ENCODE results near the gene ATP4B.
"Not testable (repeated sequence)": the region's sequence is repeated elsewhere in the genome, so short reads cannot be mapped to it uniquely, and the experiment has no call there.

The ATP4B gene

DNA sequence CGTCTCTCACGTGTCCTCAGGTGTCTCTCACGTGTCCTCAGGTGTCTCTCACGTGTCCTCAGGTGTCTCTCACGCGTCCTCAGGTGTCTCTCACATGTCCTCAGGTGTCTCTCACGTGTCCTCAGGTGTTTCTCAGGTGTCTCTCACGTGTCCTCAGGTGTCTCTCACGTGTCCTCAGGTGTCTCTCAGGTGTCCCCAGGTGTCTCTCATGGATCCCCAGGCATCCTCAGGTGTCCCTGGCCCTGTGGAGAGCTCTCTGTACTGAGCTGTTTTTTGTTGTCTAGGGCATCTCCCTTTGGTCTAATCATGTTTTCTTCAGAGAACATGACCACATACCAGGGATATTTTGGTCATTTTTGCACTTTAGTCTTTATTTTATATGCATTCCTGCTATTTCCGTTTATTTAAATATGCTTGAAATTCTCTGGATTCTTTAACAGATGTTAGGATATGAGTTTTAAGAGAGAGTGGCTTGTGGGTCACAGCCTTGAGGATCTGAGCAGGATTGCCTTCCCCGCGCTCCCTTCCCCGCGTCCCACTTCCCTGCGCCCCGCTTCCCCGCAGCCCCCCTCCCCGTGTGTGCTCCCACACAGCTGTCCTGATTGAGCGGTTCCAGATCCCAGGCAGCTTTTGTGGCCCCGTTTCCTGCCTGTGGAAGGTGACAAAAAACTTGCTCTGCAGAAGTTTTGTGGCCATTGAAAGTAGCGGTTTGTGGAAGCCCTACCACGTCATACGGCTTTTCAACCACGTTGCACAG is 31.9 kb downstream of the ATP4B start:
- DNase-seq (ENCODE audit: low spot score), result no peak

GRCh38 chr13:113624640-113625304 is 33.2 kb downstream of the ATP4B start:
- DNase-seq (ENCODE audit: low spot score), result not testable (repeated sequence)

DNA sequence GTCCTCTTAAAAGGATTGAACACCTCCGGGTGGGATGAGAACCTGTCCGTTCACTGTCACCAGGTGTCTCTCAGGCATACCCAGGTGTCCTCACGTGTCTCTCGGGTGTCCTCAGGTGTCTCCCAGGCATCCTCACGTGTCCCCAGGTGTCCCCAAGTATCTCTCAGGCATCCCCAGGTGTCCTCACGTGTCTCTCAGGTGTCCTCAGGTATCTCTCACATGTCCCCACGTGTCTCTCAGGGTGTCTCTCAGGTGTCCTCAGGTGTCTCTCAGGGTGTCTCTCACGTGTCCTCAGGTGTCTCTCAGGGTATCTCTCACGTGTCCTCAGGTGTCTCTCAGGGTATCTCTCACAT is 33.8 kb downstream of the ATP4B start:
- no peak for DNase-seq (ENCODE audit: low spot score)

DNA sequence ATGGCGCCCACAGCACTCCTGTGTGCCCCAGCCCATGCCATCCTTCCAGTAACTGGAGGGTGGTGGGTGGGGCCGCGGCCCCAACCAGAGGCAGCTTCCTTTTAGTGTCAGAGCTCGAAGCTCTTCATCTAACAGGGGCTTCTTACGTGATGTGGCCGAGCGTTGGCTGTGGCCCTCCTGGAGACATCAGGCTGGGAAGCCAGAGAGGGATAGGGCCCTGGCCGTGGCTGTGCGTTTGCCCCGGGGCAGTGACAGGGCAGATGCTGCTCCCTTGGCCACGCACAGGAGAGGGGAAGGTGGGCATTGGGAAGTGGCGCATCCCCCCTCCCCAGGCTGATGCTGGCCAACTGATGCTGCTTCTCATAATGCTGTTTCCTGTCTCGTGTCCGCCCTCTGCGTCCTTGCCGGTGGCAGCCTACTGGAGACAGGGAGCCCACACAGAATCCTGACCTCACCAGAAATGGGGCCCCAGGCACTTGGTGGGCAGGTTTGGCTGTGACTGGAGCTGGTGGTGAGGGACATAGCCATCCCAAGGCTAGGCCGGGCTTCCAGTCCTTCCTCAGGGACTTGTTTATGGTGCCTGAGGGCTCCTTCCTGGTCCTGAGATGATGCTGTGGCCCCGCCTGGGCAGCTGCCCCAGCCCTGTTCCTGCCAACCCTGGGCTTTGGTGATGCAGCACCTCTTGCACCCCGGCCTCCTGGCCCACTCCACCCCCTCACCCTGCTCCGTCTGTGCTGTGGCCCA is 34.3 kb downstream of the ATP4B start:
- no peak for DNase-seq (ENCODE audit: low spot score)

DNA sequence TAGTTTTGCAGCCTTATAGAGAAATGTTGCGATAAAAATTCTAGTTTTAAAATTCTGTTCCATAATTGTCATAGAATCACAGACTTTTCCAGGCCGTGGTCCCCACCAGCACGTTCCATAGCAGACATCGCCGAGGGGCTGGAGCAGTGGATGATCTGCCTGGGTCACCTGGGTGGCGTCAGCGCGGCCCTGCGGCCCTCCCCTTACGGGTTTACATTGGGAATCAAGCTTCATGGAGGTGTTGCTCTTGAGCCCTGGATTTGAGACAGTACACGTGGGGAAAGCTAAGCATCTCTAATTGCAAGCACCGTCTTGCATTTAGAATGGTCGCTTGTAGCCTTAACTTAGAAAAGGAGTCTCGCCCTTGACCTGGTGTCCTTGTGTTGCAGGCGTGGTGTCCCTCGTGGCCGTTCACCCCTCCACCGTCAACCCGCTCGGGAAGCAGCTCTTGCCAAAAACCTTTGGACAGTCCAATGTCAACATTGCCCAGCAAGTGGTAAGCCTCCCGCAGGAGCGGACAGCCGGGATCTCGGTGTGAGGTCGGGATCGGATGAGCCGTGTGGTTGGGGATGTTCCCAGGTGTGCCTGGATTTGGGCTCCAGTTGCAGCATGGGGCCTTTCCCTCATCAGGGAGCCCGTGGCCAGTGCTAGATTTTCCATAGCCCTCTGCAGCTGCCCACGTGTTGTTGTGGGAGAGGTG is 35.1 kb downstream of the ATP4B start:
- no peak for DNase-seq (ENCODE audit: low spot score)

DNA sequence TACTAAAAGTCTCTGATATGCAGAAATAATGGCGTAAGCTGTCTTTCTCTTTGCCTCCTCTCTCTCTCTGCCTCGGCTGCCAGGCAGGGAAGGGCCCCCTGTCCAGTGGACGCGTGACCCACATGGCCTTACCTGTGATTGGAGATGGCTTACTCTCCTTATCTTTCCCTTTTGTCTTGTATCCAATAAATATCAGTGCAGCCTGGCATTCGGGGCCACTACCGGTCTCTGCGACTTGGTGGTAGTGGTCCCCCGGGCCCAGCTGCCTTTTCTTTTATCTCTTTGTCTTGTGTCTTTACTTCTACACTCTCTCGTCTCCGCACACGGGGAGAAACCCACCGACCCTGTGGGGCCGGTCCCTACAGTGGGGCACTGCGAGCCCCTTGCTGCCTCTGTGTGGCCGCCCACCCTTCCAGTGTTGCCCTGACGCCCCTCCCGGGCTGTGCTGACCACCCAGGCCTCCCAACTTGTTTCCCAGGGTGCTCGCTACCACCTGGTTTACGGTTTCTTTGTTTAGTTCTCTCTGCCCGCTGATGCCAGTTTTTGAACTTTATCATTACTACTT is 35.9 kb downstream of the ATP4B start:
- not testable (repeated sequence) for DNase-seq (ENCODE audit: low spot score)

DNA sequence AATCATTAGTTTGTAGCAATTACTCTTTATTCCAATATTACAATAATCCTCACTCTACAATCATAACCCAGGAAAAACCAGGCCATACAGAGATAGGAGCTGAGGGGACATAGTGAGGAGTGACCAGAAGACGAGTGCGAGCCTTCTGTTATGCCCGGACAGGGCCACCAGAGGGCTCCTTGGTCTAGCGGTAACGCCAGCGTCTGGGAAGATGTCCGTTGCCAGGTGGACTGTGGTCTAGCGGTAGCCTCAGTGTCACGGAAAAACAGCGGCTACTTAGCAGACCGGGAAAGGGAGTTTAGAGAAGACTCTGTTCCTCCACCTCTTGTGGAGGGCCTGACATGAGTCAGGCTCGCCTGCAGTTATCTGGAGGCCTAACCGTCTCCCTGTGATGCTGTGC is 36.5 kb downstream of the ATP4B start:
- DNase-seq (ENCODE audit: low spot score), result peak; percentile 11

GRCh38 chr13:113621046-113621445 is 37.0 kb downstream of the ATP4B start:
- no peak for DNase-seq (ENCODE audit: low spot score)

DNA sequence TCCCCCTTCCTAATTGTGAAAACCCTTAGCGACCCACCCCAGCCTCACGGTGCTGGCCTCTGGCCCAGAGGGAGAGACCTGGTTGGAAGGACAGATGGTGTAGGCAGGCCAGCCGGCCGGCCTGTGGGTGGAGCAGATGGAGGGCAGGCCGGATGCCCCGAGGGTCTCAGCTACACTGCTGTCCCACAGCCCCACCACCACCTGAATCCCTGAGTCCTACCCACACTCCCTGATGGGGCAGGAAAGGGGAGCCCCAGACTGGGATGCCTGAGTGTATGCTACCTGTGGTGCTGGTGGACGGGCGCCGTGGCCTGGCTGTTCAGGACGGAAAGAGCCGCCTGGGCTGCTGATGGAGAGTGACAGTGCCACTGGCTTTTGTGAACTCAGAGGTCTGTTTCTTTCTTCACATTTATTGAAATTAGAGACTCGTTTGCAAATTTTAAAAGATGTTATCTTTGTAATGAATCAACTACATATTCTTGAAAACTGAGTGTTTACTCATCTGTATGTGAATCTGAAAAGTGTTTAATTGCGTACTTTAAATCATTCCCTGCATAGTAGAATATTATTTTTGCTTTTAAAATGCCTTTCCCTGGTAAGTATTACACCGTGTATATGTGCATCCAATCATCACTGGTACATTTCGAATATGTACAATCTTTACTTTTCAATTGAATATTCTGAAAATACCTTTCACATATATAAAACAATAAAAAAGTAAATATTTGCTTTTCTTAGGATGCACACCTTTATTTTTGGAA is 37.8 kb downstream of the ATP4B start:
- no peak for DNase-seq (ENCODE audit: low spot score)

GRCh38 chr13:113618455-113618854 is 39.5 kb downstream of the ATP4B start:
- no peak for DNase-seq (ENCODE audit: low spot score)

GRCh38 chr13:113617961-113618360 is 40.0 kb downstream of the ATP4B start:
- DNase-seq (ENCODE audit: low spot score), result no peak

GRCh38 chr13:113616991-113617749 is 40.8 kb downstream of the ATP4B start:
- DNase-seq (ENCODE audit: low spot score), result no peak

- DNase-seq (ENCODE audit: low spot score), result no peak
Observed at GRCh38 chr13:113616281-113616906, 41.6 kb downstream of the ATP4B start.

DNA sequence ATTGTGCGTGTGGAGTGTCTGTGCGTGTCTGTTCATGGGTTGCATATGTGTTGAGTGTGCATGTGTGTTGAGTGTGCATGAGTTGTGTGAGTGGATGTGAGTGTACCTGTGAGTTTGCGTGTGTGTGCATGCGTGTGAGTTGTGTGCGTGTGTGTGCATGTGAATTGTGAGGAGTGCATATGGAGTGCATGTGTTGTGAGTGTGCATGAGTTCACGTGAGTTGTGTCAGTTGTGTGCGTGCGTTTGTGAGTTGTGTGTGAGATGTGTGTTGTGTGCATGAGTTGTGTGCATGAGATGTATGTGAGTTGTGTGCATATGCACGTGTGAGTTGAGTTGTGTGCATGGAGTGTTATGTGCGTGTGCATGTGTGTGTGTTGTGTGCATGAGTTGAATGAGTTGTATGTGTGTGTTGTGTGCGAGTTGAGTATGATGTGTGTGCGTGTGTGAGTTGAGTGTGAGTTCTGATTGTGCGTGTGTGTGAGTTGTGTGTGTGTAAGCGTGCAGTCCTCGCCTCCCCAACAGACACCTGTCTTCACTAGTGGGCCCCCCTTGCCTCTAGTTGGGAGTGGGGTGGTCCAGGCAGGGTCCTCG is 44.1 kb downstream of the ATP4B start:
- no peak for DNase-seq (ENCODE audit: low spot score)

GRCh38 chr13:113612607-113613006 is 45.4 kb downstream of the ATP4B start:
- DNase-seq (ENCODE audit: low spot score), result no peak

GRCh38 chr13:113611996-113612395 is 46.0 kb downstream of the ATP4B start:
- DNase-seq (ENCODE audit: low spot score), result no peak

GRCh38 chr13:113610266-113610665 is 47.7 kb downstream of the ATP4B start:
- no peak for DNase-seq (ENCODE audit: low spot score)

- no peak for DNase-seq (ENCODE audit: low spot score)
Observed at GRCh38 chr13:113609616-113610015, 48.4 kb downstream of the ATP4B start.

DNA sequence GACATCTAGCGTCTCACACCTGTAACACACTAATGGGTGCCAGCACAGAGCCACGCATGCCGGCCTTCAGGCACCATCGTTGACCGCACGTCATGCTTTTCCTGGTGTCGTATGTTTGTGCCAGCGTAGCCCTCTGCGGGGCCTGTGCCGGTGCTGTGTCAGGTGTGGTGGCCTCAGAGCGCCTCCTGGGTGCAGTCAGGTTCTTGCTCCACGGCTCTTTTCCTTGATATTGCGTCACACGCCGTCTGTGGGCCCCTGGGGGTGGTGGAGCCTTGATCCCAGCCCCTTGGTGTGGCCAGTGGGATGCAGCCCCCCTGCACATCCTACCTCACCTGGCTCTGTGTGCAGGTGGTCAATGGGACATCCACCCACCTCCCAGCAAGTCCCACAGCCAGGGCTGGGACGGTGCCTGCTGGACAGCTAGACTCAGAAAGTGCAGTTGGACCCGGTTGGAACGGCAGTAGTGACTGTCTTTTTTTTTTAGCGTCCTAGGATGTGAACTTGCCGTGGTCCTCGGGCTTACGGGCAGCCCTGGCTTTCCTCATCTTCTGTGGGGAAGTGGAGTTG is 48.9 kb downstream of the ATP4B start:
- no peak for DNase-seq (ENCODE audit: low spot score)
